GM06990 (cell line): ENCODE data around the gene EXOSC10.

ENCODE experiments used
- DNase-seq: peaks from one replicate; pipeline ENCODE4 v3.0.0-alpha.2; 2011; ENCODE audit not compliant: insufficient read length; ENCODE audit errors: extremely low read depth
- H3K27me3 ChIP-seq: replicated peaks from 2 replicates; pipeline ENCODE4 v1.6.0; 2011; ENCODE audit warnings: low read length; ENCODE audit not compliant: control insufficient read depth, insufficient read depth
- H3K36me3 ChIP-seq: 2 replicates; pipeline ENCODE4 v1.5.1; 2011; ENCODE audit warnings: low read length; ENCODE audit not compliant: control insufficient read depth, insufficient read depth
- H3K4me3 ChIP-seq: replicated peaks from 2 replicates; pipeline ENCODE4 v1.5.1; 2011; ENCODE audit warnings: low read depth, mild to moderate bottlenecking, control low read depth, low read length
- TF ChIP-seq, protein P1 (sequence below): IDR thresholded peaks from 2 replicates; pipeline ENCODE4 v1.5.1; 2011; ENCODE audit warnings: low read length, control low read depth, mild to moderate bottlenecking, inconsistent platforms; ENCODE audit not compliant: insufficient read depth, poor library complexity, severe bottlenecking

EXOSC10 gene

DNA sequence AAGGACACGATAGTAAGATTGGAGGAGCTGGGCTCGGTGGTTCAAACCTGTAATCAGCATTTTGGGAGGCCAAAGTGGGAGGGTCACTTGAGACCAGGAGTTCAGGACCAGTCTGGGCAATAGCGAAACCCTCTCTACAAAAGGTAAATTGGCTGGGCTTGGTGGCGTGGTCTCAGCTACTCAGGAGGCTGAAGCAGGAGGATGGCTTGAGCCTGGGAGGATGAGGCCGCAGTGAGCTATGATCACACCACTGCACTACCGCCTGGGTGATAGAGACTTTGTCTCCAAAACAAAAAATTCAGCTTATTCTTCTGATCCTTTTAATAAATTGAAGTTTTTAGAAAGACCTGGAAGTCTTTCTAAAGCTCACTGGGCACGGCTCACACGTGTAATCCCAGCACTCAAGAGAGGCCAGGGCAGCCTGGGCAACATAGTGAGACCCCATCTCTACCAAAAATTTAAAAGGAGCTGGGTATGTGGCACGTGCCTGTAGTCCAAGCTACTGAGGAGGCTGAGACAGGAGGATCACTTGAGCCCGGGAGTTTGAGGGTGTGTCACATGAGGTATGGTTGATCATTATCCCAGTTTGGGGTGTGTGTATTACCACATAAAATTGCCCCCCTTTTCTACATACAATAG, 67.9 kb downstream of the EXOSC10 start:
- no peak overlapping the region for H3K4me3 ChIP-seq
- DNase-seq = no peak
- H3K27me3 ChIP-seq = no peaks in the 10 kb centered on the region
- H3K36me3 ChIP-seq = peaks cover 4% of the 10 kb centered on the region
- TF ChIP-seq, protein P1, sequence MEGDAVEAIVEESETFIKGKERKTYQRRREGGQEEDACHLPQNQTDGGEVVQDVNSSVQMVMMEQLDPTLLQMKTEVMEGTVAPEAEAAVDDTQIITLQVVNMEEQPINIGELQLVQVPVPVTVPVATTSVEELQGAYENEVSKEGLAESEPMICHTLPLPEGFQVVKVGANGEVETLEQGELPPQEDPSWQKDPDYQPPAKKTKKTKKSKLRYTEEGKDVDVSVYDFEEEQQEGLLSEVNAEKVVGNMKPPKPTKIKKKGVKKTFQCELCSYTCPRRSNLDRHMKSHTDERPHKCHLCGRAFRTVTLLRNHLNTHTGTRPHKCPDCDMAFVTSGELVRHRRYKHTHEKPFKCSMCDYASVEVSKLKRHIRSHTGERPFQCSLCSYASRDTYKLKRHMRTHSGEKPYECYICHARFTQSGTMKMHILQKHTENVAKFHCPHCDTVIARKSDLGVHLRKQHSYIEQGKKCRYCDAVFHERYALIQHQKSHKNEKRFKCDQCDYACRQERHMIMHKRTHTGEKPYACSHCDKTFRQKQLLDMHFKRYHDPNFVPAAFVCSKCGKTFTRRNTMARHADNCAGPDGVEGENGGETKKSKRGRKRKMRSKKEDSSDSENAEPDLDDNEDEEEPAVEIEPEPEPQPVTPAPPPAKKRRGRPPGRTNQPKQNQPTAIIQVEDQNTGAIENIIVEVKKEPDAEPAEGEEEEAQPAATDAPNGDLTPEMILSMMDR = no peak

- no peaks in the 10 kb centered on the region for H3K27me3 ChIP-seq
These were observed 68.8 kb downstream of the EXOSC10 start for GRCh38 chr1:11030865-11031264.

GRCh38 chr1:11028018-11028417, 71.7 kb downstream of the EXOSC10 start:
- TF ChIP-seq, protein P1 = no peak
- Histone ChIP-seq H3K27me3 (no peaks in the 10 kb centered on the region), H3K36me3 (peaks cover 12% of the 10 kb centered on the region)

More at GRCh38 chr1:11030865-11031264, 68.8 kb downstream of the EXOSC10 start:
- DNase-seq = no peak
- TF ChIP-seq, protein P1 = no peak
- H3K36me3 ChIP-seq = peaks cover 8% of the 10 kb centered on the region
- no peak overlapping the region for H3K4me3 ChIP-seq

DNA sequence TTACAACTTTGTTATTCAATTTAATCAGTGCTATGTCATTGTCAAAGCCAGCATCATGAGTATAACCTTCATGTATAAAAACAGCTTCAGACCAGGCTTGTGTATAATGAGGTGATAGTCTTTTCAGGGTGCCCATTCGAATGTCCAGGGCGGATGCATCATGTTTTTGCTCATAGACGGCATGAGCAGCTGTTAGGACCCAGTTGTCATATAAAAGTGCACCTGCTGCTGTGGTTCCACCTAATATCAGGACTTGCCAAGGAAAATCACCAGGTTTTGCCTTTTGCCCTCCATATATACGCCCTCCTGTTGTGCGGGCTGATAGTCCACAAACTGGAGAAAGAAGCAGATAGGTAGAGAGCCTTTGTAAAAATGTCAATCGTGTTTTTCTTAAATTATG, 72.4 kb downstream of the EXOSC10 start:
- TF ChIP-seq, protein P1 = no peak
- DNase-seq = no peak
- H3K27me3 ChIP-seq = no peaks in the 10 kb centered on the region
- H3K36me3 ChIP-seq = peaks cover 12% of the 10 kb centered on the region
- no peak overlapping the region for H3K4me3 ChIP-seq

More at GRCh38 chr1:11028018-11028417, 71.7 kb downstream of the EXOSC10 start:
- DNase-seq = no peak
- H3K4me3 ChIP-seq = no peak overlapping the region

GRCh38 chr1:11026903-11027302, 72.8 kb downstream of the EXOSC10 start:
- no peak overlapping the region for H3K4me3 ChIP-seq
- H3K36me3 ChIP-seq = peaks cover 15% of the 10 kb centered on the region
- no peaks in the 10 kb centered on the region for H3K27me3 ChIP-seq
- DNase-seq = no peak
- TF ChIP-seq, protein P1 = no peak

GRCh38 chr1:11026052-11026451, 73.6 kb downstream of the EXOSC10 start:
- no peak overlapping the region for H3K4me3 ChIP-seq
- H3K36me3 ChIP-seq = peaks cover 18% of the 10 kb centered on the region
- DNase-seq = no peak
- no peaks in the 10 kb centered on the region for H3K27me3 ChIP-seq
- TF ChIP-seq, protein P1 = no peak
